Measurements from ENCODE around the gene APOL6.
A peak's percentile ranks its signal among the peaks of the same experiment; 100 is the strongest.

The APOL6 gene

GRCh38 chr22:35648066-35649025 lies at the start of gene APOL6:
TSS of gene APOL6 (plus strand) at chr22:35648446. CDS start at chr22:35656426, 7,980 bp downstream.
- DNase-seq (ENCODE audit: low read depth): peak; percentile 69

- DNase-seq (ENCODE audit: low read depth): no peak
Observed at GRCh38 chr22:35599364-35599763, 48.9 kb upstream of the APOL6 start.

- DNase-seq (ENCODE audit: low read depth): no peak
Observed at GRCh38 chr22:35600476-35600875, 47.8 kb upstream of the APOL6 start.

GRCh38 chr22:35601013-35601580 lies 47.1 kb upstream of the APOL6 start:
- no peak for DNase-seq (ENCODE audit: low read depth)

- no peak for DNase-seq (ENCODE audit: low read depth)
Observed at GRCh38 chr22:35601743-35602615, 46.3 kb upstream of the APOL6 start.

- DNase-seq (ENCODE audit: low read depth): no peak
Observed at GRCh38 chr22:35604621-35605368, 43.5 kb upstream of the APOL6 start.

GRCh38 chr22:35605369-35605680 lies 42.9 kb upstream of the APOL6 start:
- DNase-seq (ENCODE audit: low read depth): no peak

GRCh38 chr22:35605851-35606481 lies 42.3 kb upstream of the APOL6 start:
- no peak for DNase-seq (ENCODE audit: low read depth)

GRCh38 chr22:35606916-35607315 lies 41.3 kb upstream of the APOL6 start:
- DNase-seq (ENCODE audit: low read depth): no peak

- DNase-seq (ENCODE audit: low read depth): no peak
Observed at GRCh38 chr22:35608088-35608487, 40.2 kb upstream of the APOL6 start.

GRCh38 chr22:35609261-35609660 lies 39.0 kb upstream of the APOL6 start:
- no peak for DNase-seq (ENCODE audit: low read depth)

GRCh38 chr22:35609761-35610160 lies 38.5 kb upstream of the APOL6 start:
- no peak for DNase-seq (ENCODE audit: low read depth)

- DNase-seq (ENCODE audit: low read depth): no peak
Observed at GRCh38 chr22:35610741-35611140, 37.5 kb upstream of the APOL6 start.

- DNase-seq (ENCODE audit: low read depth): no peak
Observed at GRCh38 chr22:35611200-35611890, 36.9 kb upstream of the APOL6 start.

GRCh38 chr22:35611891-35612576 lies 36.2 kb upstream of the APOL6 start:
- no peak for DNase-seq (ENCODE audit: low read depth)

- no peak for DNase-seq (ENCODE audit: low read depth)
Observed at GRCh38 chr22:35612903-35613302, 35.3 kb upstream of the APOL6 start.

- DNase-seq (ENCODE audit: low read depth): no peak
Observed at GRCh38 chr22:35614404-35614803, 33.8 kb upstream of the APOL6 start.

GRCh38 chr22:35615156-35615555 lies 33.1 kb upstream of the APOL6 start:
- DNase-seq (ENCODE audit: low read depth): peak; percentile 21

GRCh38 chr22:35616043-35616442 lies 32.2 kb upstream of the APOL6 start:
- DNase-seq (ENCODE audit: low read depth): no peak

GRCh38 chr22:35617137-35617755 lies 31.0 kb upstream of the APOL6 start, which contains the start of gene MB:
TSS of gene MB (minus strand) at chr22:35617329. CDS start at chr22:35617257, 72 bp downstream.
- DNase-seq (ENCODE audit: low read depth): no peak

Measured in fibroblast of the conjunctiva (primary cell).